ENCODE results near the gene CSH2.

Gene CSH2

GRCh38 chr17:63848834-63849689 lies 24.4 kb downstream of the CSH2 start:
- Histone ChIP-seq H3K9me3 (ENCODE audit: insufficient read depth, low read length, severe bottlenecking) (no peaks in the 10 kb centered on the region), H3K4me1 (ENCODE audit: insufficient read depth, low read length) (peaks cover 3% of the 10 kb centered on the region; the same call in 1 of the 2 replicates), H3K4me3 (ENCODE audit: low read depth in 1 of 2, low read length in 2 of 2) (no peak overlapping the region), H4K20me1 (ENCODE audit: insufficient read depth, low read length) (no peaks in the 10 kb centered on the region), H3K4me2 (ENCODE audit: insufficient read depth, low read length) (no peak overlapping the region), H3K27ac (ENCODE audit: low read length) (no peak overlapping the region), H2AFZ (ENCODE audit: low read depth, low read length) (no peak overlapping the region), H3K9ac (ENCODE audit: low read depth, low read length) (no peak overlapping the region), H3K27me3 (ENCODE audit: insufficient read depth, low read length, poor library complexity) (no peaks in the 10 kb centered on the region), H3K36me3 (ENCODE audit: insufficient read depth, low read length) (no peaks in the 10 kb centered on the region), H3K79me2 (ENCODE audit: insufficient read depth, low read length) (no peaks in the 10 kb centered on the region)
- DNase-seq (no peak), ATAC-seq (ENCODE audit: insufficient read depth, low read depth) (no peak)
- TF ChIP-seq EZH2 (IDR thresholded peaks at IDR 0.05; ENCODE audit: borderline replicate concordance, low read depth, low read length, severe bottlenecking) (no peak), CTCF (IDR thresholded peaks at IDR 0.05; ENCODE audit: borderline replicate concordance, extremely low read depth, low read length, poor library complexity, severe bottlenecking) (no peak)

- H3K27me3 ChIP-seq (ENCODE audit: insufficient read depth, low read length, poor library complexity) = no peaks in the 10 kb centered on the region
- no peak overlapping the region for H3K4me3 ChIP-seq (ENCODE audit: low read depth in 1 of 2, low read length in 2 of 2)
- ATAC-seq (ENCODE audit: insufficient read depth, low read depth) = no peak
- no peaks in the 10 kb centered on the region for H3K36me3 ChIP-seq (ENCODE audit: insufficient read depth, low read length)
- no peak for DNase-seq
- H3K4me1 ChIP-seq (ENCODE audit: insufficient read depth, low read length) = peaks cover 10% of the 10 kb centered on the region
- no peaks in the 10 kb centered on the region for H3K79me2 ChIP-seq (ENCODE audit: insufficient read depth, low read length)
- no peaks in the 10 kb centered on the region for H4K20me1 ChIP-seq (ENCODE audit: insufficient read depth, low read length)
- no peak for TF ChIP-seq CTCF (IDR thresholded peaks at IDR 0.05; ENCODE audit: borderline replicate concordance, extremely low read depth, low read length, poor library complexity, severe bottlenecking)
- TF ChIP-seq EZH2 (IDR thresholded peaks at IDR 0.05; ENCODE audit: borderline replicate concordance, low read depth, low read length, severe bottlenecking) = no peak
- no peak overlapping the region for H3K4me2 ChIP-seq (ENCODE audit: insufficient read depth, low read length)
- H3K9ac ChIP-seq (ENCODE audit: low read depth, low read length) = no peak overlapping the region
- no peaks in the 10 kb centered on the region for H3K9me3 ChIP-seq (ENCODE audit: insufficient read depth, low read length, severe bottlenecking)
- H2AFZ ChIP-seq (ENCODE audit: low read depth, low read length) = no peak overlapping the region
- no peak overlapping the region for H3K27ac ChIP-seq (ENCODE audit: low read length)
Measured at GRCh38 chr17:63847525-63848249, 25.8 kb downstream of the CSH2 start.

GRCh38 chr17:63845509-63845908 lies 28.0 kb downstream of the CSH2 start:
- Histone ChIP-seq H2AFZ (ENCODE audit: low read depth, low read length) (no peak overlapping the region), H3K4me2 (ENCODE audit: insufficient read depth, low read length) (no peak overlapping the region), H3K27ac (ENCODE audit: low read length) (no peak overlapping the region), H3K9ac (ENCODE audit: low read depth, low read length) (no peak overlapping the region), H3K79me2 (ENCODE audit: insufficient read depth, low read length) (peaks cover 22% of the 10 kb centered on the region), H4K20me1 (ENCODE audit: insufficient read depth, low read length) (peaks cover 17% of the 10 kb centered on the region), H3K4me1 (ENCODE audit: insufficient read depth, low read length) (peaks cover 22% of the 10 kb centered on the region), H3K36me3 (ENCODE audit: insufficient read depth, low read length) (peaks cover 7% of the 10 kb centered on the region; the same call in 1 of the 2 replicates), H3K9me3 (ENCODE audit: insufficient read depth, low read length, severe bottlenecking) (no peaks in the 10 kb centered on the region), H3K4me3 (ENCODE audit: low read depth in 1 of 2, low read length in 2 of 2) (no peak overlapping the region), H3K27me3 (ENCODE audit: insufficient read depth, low read length, poor library complexity) (no peaks in the 10 kb centered on the region)
- ATAC-seq (ENCODE audit: insufficient read depth, low read depth) (no peak), DNase-seq (no peak)
- TF ChIP-seq EZH2 (IDR thresholded peaks at IDR 0.05; ENCODE audit: borderline replicate concordance, low read depth, low read length, severe bottlenecking) = no peak
- no peak for TF ChIP-seq CTCF (IDR thresholded peaks at IDR 0.05; ENCODE audit: borderline replicate concordance, extremely low read depth, low read length, poor library complexity, severe bottlenecking)

Measured in DND-41 (cell line).